ENCODE data around the gene PCLO. TPM values are rescaled to one million over a fixed set of nuclear protein-coding genes. Genes with fewer than 3 reads are reported as not detected.

PCLO gene
- total RNA-seq, 1 experiment from 2014 or later: 3.0 TPM

DNA sequence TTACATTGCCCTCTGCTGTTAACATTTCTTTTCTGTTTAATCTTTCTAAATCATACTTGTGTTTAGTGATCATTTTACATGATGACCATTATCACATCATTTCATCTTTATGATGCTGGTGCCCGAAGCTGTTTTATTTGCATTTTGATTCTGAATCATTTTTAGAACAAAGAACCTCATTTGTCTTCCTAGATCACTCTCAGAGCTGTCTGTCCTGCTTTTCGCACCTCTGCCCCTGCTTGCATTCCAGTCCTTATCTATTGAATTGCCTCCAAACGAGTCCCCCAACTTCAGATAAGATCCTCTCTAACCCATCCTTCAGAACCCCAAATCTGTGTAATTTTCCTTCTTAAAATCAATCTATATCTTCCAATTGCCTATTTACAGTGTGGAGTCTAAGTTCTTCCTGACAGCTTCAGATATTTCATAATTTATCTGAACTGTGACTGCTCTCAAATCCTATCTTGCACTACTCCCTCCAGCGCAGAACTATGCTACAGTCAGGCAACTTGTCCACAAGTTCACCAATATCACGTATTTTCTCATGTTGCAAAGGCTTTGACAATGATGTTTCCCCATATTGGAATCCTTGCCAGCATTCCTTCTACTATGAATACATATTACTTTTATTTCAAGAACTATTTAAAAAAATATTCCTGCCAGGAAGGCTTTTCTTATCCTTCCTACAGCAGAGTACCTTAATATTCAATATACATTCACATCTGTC, 372.6 kb downstream of the PCLO start (continued):
- no peak for TF ChIP-seq CTCF (IDR thresholded peaks at IDR 0.05)
- TF ChIP-seq, protein P1, sequence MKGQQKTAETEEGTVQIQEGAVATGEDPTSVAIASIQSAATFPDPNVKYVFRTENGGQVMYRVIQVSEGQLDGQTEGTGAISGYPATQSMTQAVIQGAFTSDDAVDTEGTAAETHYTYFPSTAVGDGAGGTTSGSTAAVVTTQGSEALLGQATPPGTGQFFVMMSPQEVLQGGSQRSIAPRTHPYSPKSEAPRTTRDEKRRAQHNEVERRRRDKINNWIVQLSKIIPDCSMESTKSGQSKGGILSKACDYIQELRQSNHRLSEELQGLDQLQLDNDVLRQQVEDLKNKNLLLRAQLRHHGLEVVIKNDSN (CRISPR knock-in tag; IDR thresholded peaks at IDR 0.05): no peak
- TF ChIP-seq NFATC4 (CRISPR knock-in tag; IDR thresholded peaks at IDR 0.05): no peak
- TF ChIP-seq OVOL2 (CRISPR knock-in tag; IDR thresholded peaks at IDR 0.05; ENCODE audit: borderline replicate concordance): no peak
- TF ChIP-seq ELF4 (CRISPR knock-in tag; IDR thresholded peaks at IDR 0.05; ENCODE audit: low read depth): no peak

GRCh38 chr7:82778021-82778420, 384.7 kb downstream of the PCLO start:
- POLR2A ChIA-PET: no interaction called here
- DNase-seq (ENCODE audit: low spot score): no peak
- CTCF ChIA-PET: no interaction called here
- H3K27ac Mint-ChIP-seq: no peak overlapping the region
- ATAC-seq: no peak
- no peak overlapping the region for H3K4me3 Mint-ChIP-seq
- H3K4me1 Mint-ChIP-seq: no peaks in the 10 kb centered on the region
- no peaks in the 10 kb centered on the region for H3K36me3 Mint-ChIP-seq
- no peaks in the 10 kb centered on the region for H3K27me3 Mint-ChIP-seq (ENCODE audit: low read depth)
- no peaks in the 10 kb centered on the region for H3K9me3 Mint-ChIP-seq
- no peak for TF ChIP-seq IRF2 (CRISPR knock-in tag; IDR thresholded peaks at IDR 0.05; ENCODE audit: borderline replicate concordance, low read depth)
- TF ChIP-seq, protein P2, sequence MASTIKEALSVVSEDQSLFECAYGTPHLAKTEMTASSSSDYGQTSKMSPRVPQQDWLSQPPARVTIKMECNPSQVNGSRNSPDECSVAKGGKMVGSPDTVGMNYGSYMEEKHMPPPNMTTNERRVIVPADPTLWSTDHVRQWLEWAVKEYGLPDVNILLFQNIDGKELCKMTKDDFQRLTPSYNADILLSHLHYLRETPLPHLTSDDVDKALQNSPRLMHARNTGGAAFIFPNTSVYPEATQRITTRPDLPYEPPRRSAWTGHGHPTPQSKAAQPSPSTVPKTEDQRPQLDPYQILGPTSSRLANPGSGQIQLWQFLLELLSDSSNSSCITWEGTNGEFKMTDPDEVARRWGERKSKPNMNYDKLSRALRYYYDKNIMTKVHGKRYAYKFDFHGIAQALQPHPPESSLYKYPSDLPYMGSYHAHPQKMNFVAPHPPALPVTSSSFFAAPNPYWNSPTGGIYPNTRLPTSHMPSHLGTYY (CRISPR knock-in tag; IDR thresholded peaks at IDR 0.05): no peak
- TF ChIP-seq NR1H2 (CRISPR knock-in tag; IDR thresholded peaks at IDR 0.05): no peak
- TF ChIP-seq PRRX2 (CRISPR knock-in tag; IDR thresholded peaks at IDR 0.05): no peak
- no peak for TF ChIP-seq ZNF121 (CRISPR knock-in tag; IDR thresholded peaks at IDR 0.05)
- no peak for TF ChIP-seq ZNF138 (CRISPR knock-in tag; conservative IDR thresholded peaks at IDR 0.05)
- TF ChIP-seq IRF1 (CRISPR knock-in tag; IDR thresholded peaks at IDR 0.05): no peak
- TF ChIP-seq SP1 (CRISPR knock-in tag; conservative IDR thresholded peaks at IDR 0.05): no peak
- TF ChIP-seq FOXK1 (CRISPR knock-in tag; IDR thresholded peaks at IDR 0.05): no peak
- no peak for TF ChIP-seq NR3C1 (CRISPR knock-in tag; conservative IDR thresholded peaks at IDR 0.05; ENCODE audit: low read depth)
- no peak for TF ChIP-seq CREB1 (CRISPR knock-in tag; IDR thresholded peaks at IDR 0.05)
- no peak for TF ChIP-seq ZNF219 (CRISPR knock-in tag; IDR thresholded peaks at IDR 0.05; ENCODE audit: borderline replicate concordance)
- TF ChIP-seq TCF7 (CRISPR knock-in tag; IDR thresholded peaks at IDR 0.05; ENCODE audit: low read depth): no peak
- TF ChIP-seq SMAD3 (CRISPR knock-in tag; IDR thresholded peaks at IDR 0.05; ENCODE audit: borderline replicate concordance): no peak
- no peak for TF ChIP-seq ETV6 (CRISPR knock-in tag; IDR thresholded peaks at IDR 0.05)

DNA sequence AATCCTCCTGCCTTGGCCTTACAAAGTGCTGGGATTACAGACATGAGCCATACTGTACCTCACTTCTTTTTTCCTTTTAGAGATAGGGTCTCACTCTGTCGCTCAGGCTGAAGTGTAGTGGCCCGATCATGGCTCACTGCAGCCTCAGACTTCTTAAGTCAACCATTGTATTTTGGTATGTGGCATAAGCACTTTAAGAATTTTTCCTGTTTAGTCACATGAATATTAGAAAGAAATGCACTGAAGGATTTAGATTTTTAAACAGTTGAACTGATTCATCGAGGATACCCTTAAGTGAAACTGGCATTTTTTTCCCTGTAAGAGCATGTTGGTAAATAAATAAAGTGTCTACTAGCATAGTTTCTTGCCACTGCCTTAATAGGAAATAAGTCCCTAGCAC, 399.8 kb downstream of the PCLO start:
- Mint-ChIP-seq H3K4me3 (no peak overlapping the region), H3K27ac (peak overlapping the region; percentile 69; the same call in 1 of the 2 replicates), H3K27me3 (ENCODE audit: low read depth) (no peaks in the 10 kb centered on the region), H3K36me3 (no peaks in the 10 kb centered on the region), H3K9me3 (no peaks in the 10 kb centered on the region), H3K4me1 (peaks cover 26% of the 10 kb centered on the region)
- TF ChIP-seq, protein P3, sequence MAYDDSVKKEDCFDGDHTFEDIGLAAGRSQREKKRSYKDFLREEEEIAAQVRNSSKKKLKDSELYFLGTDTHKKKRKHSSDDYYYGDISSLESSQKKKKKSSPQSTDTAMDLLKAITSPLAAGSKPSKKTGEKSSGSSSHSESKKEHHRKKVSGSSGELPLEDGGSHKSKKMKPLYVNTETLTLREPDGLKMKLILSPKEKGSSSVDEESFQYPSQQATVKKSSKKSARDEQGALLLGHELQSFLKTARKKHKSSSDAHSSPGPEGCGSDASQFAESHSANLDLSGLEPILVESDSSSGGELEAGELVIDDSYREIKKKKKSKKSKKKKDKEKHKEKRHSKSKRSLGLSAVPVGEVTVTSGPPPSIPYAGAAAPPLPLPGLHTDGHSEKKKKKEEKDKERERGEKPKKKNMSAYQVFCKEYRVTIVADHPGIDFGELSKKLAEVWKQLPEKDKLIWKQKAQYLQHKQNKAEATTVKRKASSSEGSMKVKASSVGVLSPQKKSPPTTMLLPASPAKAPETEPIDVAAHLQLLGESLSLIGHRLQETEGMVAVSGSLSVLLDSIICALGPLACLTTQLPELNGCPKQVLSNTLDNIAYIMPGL (CRISPR knock-in tag; IDR thresholded peaks at IDR 0.05): no peak
- no peak for TF ChIP-seq ZNF317 (CRISPR knock-in tag; IDR thresholded peaks at IDR 0.05; ENCODE audit: borderline replicate concordance, low read depth)
- no peak for TF ChIP-seq PRDM15 (CRISPR knock-in tag; IDR thresholded peaks at IDR 0.05)
- no peak for TF ChIP-seq E2F1 (CRISPR knock-in tag; IDR thresholded peaks at IDR 0.05)
- ChIA-PET CTCF (no interaction called here), POLR2A (no interaction called here)
- no peak for ATAC-seq
- DNase-seq (ENCODE audit: low spot score): no peak

All from WTC11 (cell line).